Transverse colon (tissue), 4 donors: ENCODE data around the gene CCL18. TPM values are rescaled to one million over a fixed set of nuclear protein-coding genes. Genes with fewer than 3 reads are reported as not detected.
"Not testable (repeated sequence)": the region's sequence is repeated elsewhere in the genome, so short reads cannot be mapped to it uniquely, and the experiment has no call there.

Experiments used
- DNase-seq: peaks from one replicate; pipeline ENCODE4 v3.0.0-alpha.2; 2019
- H3K27ac ChIP-seq, 4 donors: fragments of 200-600 bp; sonication (generic); 2 replicates each; pipeline ENCODE4 v1.5.1; 2016 to 2018; ENCODE audit warnings: inconsistent platforms in 4 of 4
- H3K27me3 ChIP-seq: fragments of 200-600 bp; sonication (generic); 2 replicates; pipeline ENCODE4 v1.5.1; 2017; ENCODE audit warnings: inconsistent platforms
- H3K36me3 ChIP-seq, 4 donors: fragments of 200-600 bp; sonication (generic); 2 replicates each; pipeline ENCODE4 v1.5.1; 2017 to 2019; ENCODE audit warnings: inconsistent platforms in 4 of 4
- H3K4me1 ChIP-seq, 4 donors: fragments of 200-600 bp; sonication (generic); 2 replicates each; pipeline ENCODE4 v1.5.1; 2017 to 2020; ENCODE audit warnings: inconsistent platforms in 4 of 4
- H3K4me3 ChIP-seq, 4 donors: fragments of 200-600 bp; sonication (generic); 1 replicate in 1 of 4; 2 replicates in 3 of 4; pipeline versions ENCODE4 v1.5.1 to v1.6.1; 2017 to 2019; ENCODE audit warnings: inconsistent platforms in 4 of 4
- H3K9me3 ChIP-seq, 2 donors: fragments of 200-600 bp; sonication (generic); 2 replicates each; pipeline ENCODE4 v1.5.1; 2017 to 2019; ENCODE audit warnings: inconsistent platforms in 2 of 2
- EP300 ChIP-seq: sonication (generic); formaldehyde crosslinking; IDR thresholded peaks from one replicate; pipeline ENCODE4 v1.6.1; 2017; ENCODE audit warnings: antibody characterized with exemption, low read depth
- POLR2A ChIP-seq: fragments of 450-650 bp; IDR thresholded peaks from one replicate; pipeline ENCODE4 v1.6.1; 2016; ENCODE audit warnings: antibody characterized with exemption, mild to moderate bottlenecking, moderate library complexity
- POLR2AphosphoS5 ChIP-seq, 3 donors: sonication (generic); formaldehyde crosslinking; IDR thresholded peaks; one replicate each; pipeline ENCODE4 v1.6.1; 2016; ENCODE audit warnings: antibody characterized with exemption in 3 of 3
- WGBS, 2 donors: methylation state at CpG; one replicate each; pipeline ENCODE4 v1.1.5; 2018; ENCODE audit warnings: low coverage in 1 of 2; 5-methylcytosine and 5-hydroxymethylcytosine counted together
- in situ Hi-C, 4 donors: fragments of 200-750 bp; cut with MboI; loops; one replicate each; pipeline versions ENCODE4 v1.15.0 to v1.15.1; 2017; ENCODE audit warnings: low sequenced_read_pairs in 3 of 4, low pct_ligation_motif_present in 1 of 4, low pct_unique_long_range_greater_than_20kb in 1 of 4
- intact Hi-C: fragments of 100-400 bp; cut with DNase I; formaldehyde crosslinking; loops from one replicate; pipeline ENCODE4 v1.15.1; 2023; ENCODE audit warnings: low total_unique reads
- small RNA-seq, 4 donors: library from RNA; depleted of rRNA; stranded (forward); fragments of <200 nt; gene quantifications; one replicate each; pipeline ENCODE3, GENCODE V24; 2016
- total RNA-seq, 4 donors: library from RNA; depleted of rRNA; stranded (reverse); fragments of >200 nt; gene quantifications; one replicate each; pipeline ENCODE4 v1.1.0, GENCODE V29; 2016
- TF ChIP-seq, protein P1 (sequence below), 5 experiments: fragments of 200-600 bp in 3 of 5; fragments of 450-650 bp in 2 of 5; sonication (generic) in 3 of 5; IDR thresholded peaks; 1 replicate in 2 of 5; 2 replicates in 3 of 5; pipeline ENCODE4 v1.5.1; 2016 to 2017; ENCODE audit warnings: antibody characterized with exemption in 5 of 5, inconsistent platforms in 3 of 5, mild to moderate bottlenecking in 2 of 5, moderate library complexity in 1 of 5

The CCL18 gene
- total RNA-seq, 4 donors from 2014 or later: 1.2 to 4.9 TPM; not detected in 2

GRCh38 chr17:36117505-36118382 lies 53.7 kb downstream of the CCL18 start:
- intact Hi-C loops (no loop called here), in situ Hi-C loops (loop anchor here in 1 of 4 donors (25.0 kb wide), 1 partner anchor 345 kb away; no protein-coding TSS in a partner anchor)
- no peak for TF ChIP-seq EP300
- H3K36me3 ChIP-seq: no peaks in the 10 kb centered on the region
- no peak overlapping the region for H3K27ac ChIP-seq
- H3K4me1 ChIP-seq: peaks cover 0 to 20% (median 6%) of the 10 kb centered on the region in 4 donors
- 23 to 30% methylated on average over 3 to 5 of the region's 5 CpGs for WGBS, 2 donors
- no peak overlapping the region for H3K4me3 ChIP-seq
- no peaks in the 10 kb centered on the region for H3K27me3 ChIP-seq
- peak; percentile 34 for DNase-seq
- no peaks in the 10 kb centered on the region for H3K9me3 ChIP-seq

GRCh38 chr17:36118477-36119353 lies 54.6 kb downstream of the CCL18 start:
- Histone ChIP-seq H3K27ac (no peak overlapping the region), H3K4me3 (no peak overlapping the region), H3K27me3 (no peaks in the 10 kb centered on the region), H3K36me3 (no peaks in the 10 kb centered on the region), H3K4me1 (peaks cover 0 to 23% (median 6%) of the 10 kb centered on the region in 4 donors), H3K9me3 (no peaks in the 10 kb centered on the region)
- WGBS, 2 donors: 88 to 92% methylated on average over 12 of the region's 12 CpGs
- in situ Hi-C loops: loop anchor here in 1 of 4 donors (25.0 kb wide), 1 partner anchor 344 kb away; no protein-coding TSS in a partner anchor
- no peak for TF ChIP-seq EP300
- no peak for TF ChIP-seq POLR2AphosphoS5 (IDR thresholded peaks at IDR 0.05)
- intact Hi-C loops: no loop called here
- no peak for DNase-seq

- no peaks in the 10 kb centered on the region for H3K27me3 ChIP-seq
- WGBS, 2 donors: 59 to 75% methylated on average over 3 of the region's 3 CpGs
- no peaks in the 10 kb centered on the region for H3K36me3 ChIP-seq
- no peak overlapping the region for H3K4me3 ChIP-seq
- TF ChIP-seq POLR2A (no peak), POLR2AphosphoS5 (IDR thresholded peaks at IDR 0.05) (no peak), EP300 (no peak)
- TF ChIP-seq, protein P1, sequence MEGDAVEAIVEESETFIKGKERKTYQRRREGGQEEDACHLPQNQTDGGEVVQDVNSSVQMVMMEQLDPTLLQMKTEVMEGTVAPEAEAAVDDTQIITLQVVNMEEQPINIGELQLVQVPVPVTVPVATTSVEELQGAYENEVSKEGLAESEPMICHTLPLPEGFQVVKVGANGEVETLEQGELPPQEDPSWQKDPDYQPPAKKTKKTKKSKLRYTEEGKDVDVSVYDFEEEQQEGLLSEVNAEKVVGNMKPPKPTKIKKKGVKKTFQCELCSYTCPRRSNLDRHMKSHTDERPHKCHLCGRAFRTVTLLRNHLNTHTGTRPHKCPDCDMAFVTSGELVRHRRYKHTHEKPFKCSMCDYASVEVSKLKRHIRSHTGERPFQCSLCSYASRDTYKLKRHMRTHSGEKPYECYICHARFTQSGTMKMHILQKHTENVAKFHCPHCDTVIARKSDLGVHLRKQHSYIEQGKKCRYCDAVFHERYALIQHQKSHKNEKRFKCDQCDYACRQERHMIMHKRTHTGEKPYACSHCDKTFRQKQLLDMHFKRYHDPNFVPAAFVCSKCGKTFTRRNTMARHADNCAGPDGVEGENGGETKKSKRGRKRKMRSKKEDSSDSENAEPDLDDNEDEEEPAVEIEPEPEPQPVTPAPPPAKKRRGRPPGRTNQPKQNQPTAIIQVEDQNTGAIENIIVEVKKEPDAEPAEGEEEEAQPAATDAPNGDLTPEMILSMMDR (IDR thresholded peaks at IDR 0.05): no peak
- intact Hi-C loops (no loop called here), in situ Hi-C loops (loop anchor here in 1 of 4 donors (25.0 kb wide), 1 partner anchor 342 kb away; no protein-coding TSS in a partner anchor)
- H3K4me1 ChIP-seq: peaks cover 0 to 23% (median 6%) of the 10 kb centered on the region in 4 donors
- DNase-seq: no peak
- H3K9me3 ChIP-seq: peaks cover 5 to 6% of the 10 kb centered on the region in 2 donors
- H3K27ac ChIP-seq: no peak overlapping the region
Observed at GRCh38 chr17:36120221-36120620, 56.1 kb downstream of the CCL18 start.

- H3K36me3 ChIP-seq, H3K27me3 ChIP-seq, H3K4me3 ChIP-seq, DNase-seq, H3K27ac ChIP-seq, intact Hi-C loops: not testable (repeated sequence)
- 66 to 71% methylated on average over 6 of the region's 6 CpGs for WGBS, 2 donors
- H3K9me3 ChIP-seq: peaks cover 13 to 15% of the 10 kb centered on the region in 2 donors
- peaks cover 0 to 23% (median 6%) of the 10 kb centered on the region in 4 donors for H3K4me1 ChIP-seq
- in situ Hi-C loops: loop anchor here in 1 of 4 donors (25.0 kb wide), 1 partner anchor 341 kb away; no protein-coding TSS in a partner anchor
Observed at GRCh38 chr17:36121099-36121498, 57.0 kb downstream of the CCL18 start.

Small RNAs within 50 kb of the gene (small RNA-seq; reads per million reads assigned to genes)
- gene RN7SL301P: 0 reads per million in 4 donors

Other genes starting within 250 kb of the CCL18 start
- not detected for gene HEATR9, start 195.4 kb upstream of the CCL18 start, total RNA-seq
- 10 to 100 TPM in 2 of 4 donors, 1 to 10 TPM in 2; 1.8 to 12.8 (median 6.2) TPM for gene CCL5, start 183.9 kb upstream of the CCL18 start, total RNA-seq
- gene RDM1, start 133.5 kb upstream of the CCL18 start, total RNA-seq: 10 to 100 TPM in 1 of 4 donors, not detected in 3; 39.2 TPM
- not detected for gene LYZL6, start 120.6 kb upstream of the CCL18 start, total RNA-seq
- gene CCL16, start 82.8 kb upstream of the CCL18 start, total RNA-seq: not detected
- 10 to 100 TPM in 1 of 4 donors, 1 to 10 TPM in 3; 4.2 to 19.5 (median 6.8) TPM for gene CCL14, start 77.5 kb upstream of the CCL18 start, total RNA-seq
- gene CCL15, start 62.7 kb upstream of the CCL18 start, total RNA-seq: 10 to 100 TPM in 3 of 4 donors, 1 to 10 TPM in 1; 6.8 to 68.8 (median 31.5) TPM
- gene CCL23, start 46.3 kb upstream of the CCL18 start, total RNA-seq: 1 to 10 TPM in 1 of 4 donors, not detected in 3; 9.1 TPM
- 1 to 10 TPM in 2 of 4 donors, not detected in 2; 1.1 to 4.4 TPM for gene CCL3, start 25.9 kb downstream of the CCL18 start, total RNA-seq
- gene CCL4, start 39.6 kb downstream of the CCL18 start, total RNA-seq: 10 to 100 TPM in 1 of 4 donors, 1 to 10 TPM in 1, not detected in 2; 4.2 to 10.8 TPM
- 10 to 100 TPM in 1 of 4 donors, 1 to 10 TPM in 1, not detected in 2; 5.2 to 12.1 TPM for gene TBC1D3B, start 112.4 kb downstream of the CCL18 start, total RNA-seq
- gene CCL3L1, start 132.5 kb downstream of the CCL18 start, total RNA-seq: under 1 TPM in 1 of 4 donors, not detected in 3; 0.79 TPM
- gene CCL4L2, start 146.8 kb downstream of the CCL18 start, total RNA-seq: 1 to 10 TPM in 2 of 4 donors, not detected in 2; 4.0 TPM
- gene TBC1D3I, start 200.3 kb downstream of the CCL18 start, total RNA-seq: under 1 TPM in 1 of 4 donors, not detected in 3; 0.27 TPM